K562 (cell line): ENCODE data around the gene SART3. TPM values are rescaled to one million over a fixed set of nuclear protein-coding genes. Genes with fewer than 3 reads are reported as not detected.

Experiments used
- ATAC-seq: fragments of 200-7000 bp; cut with Tn5 transposase; 3 replicates; pipeline ENCODE4 v1.9.1; 2020; ENCODE audit warnings: moderate library complexity
- BruUV-seq: library from RNA; stranded (reverse); fragments of 400-500 nt; replicated peaks from 2 replicates; lab custom pipeline; 2021; lab: Mats Ljungman, UMichigan
- CTCF ChIA-PET: fragments of 300-600 bp; formaldehyde crosslinking; extraction: SDS; loops from one replicate; lab custom pipeline; 2021; ENCODE audit warnings: low intra/inter-chr PET ratio; lab: Yijun Ruan, JAX
- POLR2A ChIA-PET: fragments of 300-600, 350-650 bp; sonication (Branson Sonifier 250); formaldehyde crosslinking; extraction: SDS; loops from one replicate; lab custom pipeline; 2021; ENCODE audit warnings: antibody characterized with exemption, inconsistent platforms; lab: Yijun Ruan, JAX
- DNase-seq, 4 experiments: peaks; one replicate each; pipeline versions ENCODE4 v3.0.0 to v3.0.0-alpha.2; 2011 to 2018; ENCODE audit warnings: low spot score in 3 of 4, mixed read lengths in 3 of 4; ENCODE audit errors: extremely low read depth in 1 of 4
- FAIRE-seq: peaks from 2 replicates; lab custom pipeline; 2011; peaks lifted over from hg19 to GRCh38; lab: Jason Lieb, UNC
- H2AFZ ChIP-seq: 2 replicates; pipeline ENCODE4 v1.6.0; 2011; ENCODE audit warnings: low read depth, low read length, control low read depth, inconsistent platforms
- H3K27ac ChIP-seq: fragments of 200-600 bp; 3 replicates; pipeline ENCODE4 v1.8.0; 2011; ENCODE audit warnings: low read depth, mild to moderate bottlenecking, control low read depth, inconsistent platforms, low read length, moderate library complexity, mixed read lengths; ENCODE audit errors: extremely low read depth
- H3K27me3 ChIP-seq, 2 experiments: fragments of 300-600 bp in 1 of 2; 2 replicates in 1 of 2; 3 replicates in 1 of 2; pipeline versions ENCODE4 v1.6.0 to v1.8.0; 2011; ENCODE audit warnings: inconsistent platforms in 2 of 2, low read length in 2 of 2, mild to moderate bottlenecking in 1 of 2, mixed read lengths in 1 of 2, moderate library complexity in 1 of 2; ENCODE audit not compliant: control insufficient read depth in 2 of 2, insufficient read depth in 2 of 2
- H3K36me3 ChIP-seq: fragments of 300-600 bp; 3 replicates; pipeline ENCODE4 v1.8.0; 2011; ENCODE audit warnings: mild to moderate bottlenecking, low read length, inconsistent platforms; ENCODE audit not compliant: control insufficient read depth, insufficient read depth
- H3K4me1 ChIP-seq, 2 experiments: fragments of 200-600 bp in 1 of 2; replicated peaks in 1 of 2; 2 replicates in 1 of 2; 3 replicates in 1 of 2; pipeline versions ENCODE4 v1.5.1 to v1.8.0; 2011; ENCODE audit warnings: inconsistent platforms in 2 of 2, low read length in 2 of 2, mild to moderate bottlenecking in 1 of 2, mixed read lengths in 1 of 2, moderate library complexity in 1 of 2; ENCODE audit not compliant: control insufficient read depth in 2 of 2, insufficient read depth in 2 of 2
- H3K4me2 ChIP-seq: 2 replicates; pipeline ENCODE4 v1.6.1; 2011; ENCODE audit warnings: low read length, control low read depth, inconsistent platforms, mixed read lengths; ENCODE audit not compliant: insufficient read depth
- H3K4me3 ChIP-seq: fragments of 200-600 bp; sonication (generic), shearing (Covaris generic); 2 replicates; pipeline ENCODE4 v1.5.1; 2016; ENCODE audit warnings: control low read depth, inconsistent platforms
- H3K79me2 ChIP-seq: fragments of 200-600 bp; 3 replicates; pipeline ENCODE4 v1.8.0; 2011; ENCODE audit warnings: low read length, inconsistent platforms; ENCODE audit not compliant: control insufficient read depth, insufficient read depth
- H3K9ac ChIP-seq, 2 experiments: 2 replicates each; pipeline versions ENCODE4 v1.6.0 to v1.6.1; 2011; ENCODE audit warnings: low read depth in 2 of 2, low read length in 2 of 2, control low read depth in 1 of 2, inconsistent platforms in 1 of 2, mild to moderate bottlenecking in 1 of 2, mixed read lengths in 1 of 2; ENCODE audit not compliant: insufficient read depth in 1 of 2
- H3K9me1 ChIP-seq: one replicate; pipeline ENCODE4 v1.6.0; 2011; ENCODE audit warnings: inconsistent platforms, mild to moderate bottlenecking, low read length, moderate library complexity; ENCODE audit not compliant: control insufficient read depth, insufficient read depth
- H3K9me3 ChIP-seq: replicated peaks from 2 replicates; pipeline ENCODE4 v1.5.1; 2011; ENCODE audit warnings: low read depth, low read length, inconsistent platforms; ENCODE audit not compliant: control insufficient read depth, insufficient read depth
- H4K20me1 ChIP-seq: replicated peaks from 2 replicates; pipeline ENCODE4 v1.6.1; 2011; ENCODE audit warnings: low read length, inconsistent platforms, mixed read lengths; ENCODE audit not compliant: control insufficient read depth, insufficient read depth
- ADNP ChIP-seq: fragments of 200-800 bp; sonication (Bioruptor generic); IDR thresholded peaks from 2 replicates; pipeline ENCODE4 v1.6.1; 2016; ENCODE audit warnings: missing genetic modification characterization, missing compliant biosample characterization
- ATF2 ChIP-seq: sonication (generic); formaldehyde crosslinking; IDR thresholded peaks from 2 replicates; pipeline ENCODE4 v1.8.1; 2022; ENCODE audit warnings: missing genetic modification reagents
- BRF1 ChIP-seq: IDR thresholded peaks from 3 replicates; pipeline ENCODE4 v1.6.1; 2011; ENCODE audit warnings: borderline replicate concordance, mild to moderate bottlenecking; ENCODE audit not compliant: insufficient read length; ENCODE audit errors: extremely low read depth
- C11orf30 ChIP-seq: fragments of 450-650 bp; IDR thresholded peaks from 2 replicates; pipeline ENCODE4 v1.6.1; 2016; ENCODE audit warnings: low read depth, mild to moderate bottlenecking
- CREB1 ChIP-seq, 2 experiments: sonication (generic) in 1 of 2; formaldehyde crosslinking in 1 of 2; IDR thresholded peaks; 2 replicates each; pipeline versions ENCODE4 v1.6.1 to v1.8.0; 2012 to 2022; ENCODE audit warnings: inconsistent platforms in 1 of 2, mild to moderate bottlenecking in 1 of 2, missing genetic modification reagents in 1 of 2, moderate library complexity in 1 of 2
- ILK ChIP-seq: fragments of 450-650 bp; IDR thresholded peaks from 2 replicates; pipeline ENCODE4 v1.6.1; 2016; ENCODE audit warnings: missing genetic modification characterization, low read depth, mild to moderate bottlenecking, missing compliant biosample characterization, moderate library complexity, borderline replicate concordance
- KDM1A ChIP-seq, 2 experiments: fragments of 450-650 bp; IDR thresholded peaks; 2 replicates each; pipeline ENCODE4 v1.6.1; 2016; ENCODE audit warnings: mild to moderate bottlenecking in 2 of 2
- MAFF ChIP-seq: IDR thresholded peaks from 2 replicates; pipeline ENCODE4 v1.6.1; 2012; ENCODE audit warnings: low read length, improper control_type of control experiment
- RBM25 ChIP-seq: fragments of 200-400 bp; formaldehyde crosslinking; IDR thresholded peaks from 2 replicates; pipeline ENCODE4 v1.6.1; 2018; ENCODE audit warnings: low read length, low read depth, moderate library complexity; ENCODE audit not compliant: severe bottlenecking
- ZBTB1 ChIP-seq: sonication (generic); formaldehyde crosslinking; IDR thresholded peaks from 2 replicates; pipeline ENCODE4 v1.8.1; 2023; ENCODE audit warnings: missing genetic modification reagents, low read depth, mild to moderate bottlenecking, borderline replicate concordance
- ZNF316 ChIP-seq: fragments of 450-650 bp; IDR thresholded peaks from 2 replicates; pipeline ENCODE4 v1.6.1; 2016
- WGBS: fragments of 100-300 bp; shearing (Covaris generic); methylation state at CpG from one replicate; pipeline ENCODE4 v1.1.6; 2016; ENCODE audit warnings: low coverage, mixed read lengths; ENCODE audit not compliant: insufficient coverage; ENCODE audit errors: missing lambda C conversion rate; 5-methylcytosine and 5-hydroxymethylcytosine counted together
- in situ Hi-C: fragments of 300-500 bp; cut with MboI; formaldehyde crosslinking; loops from 4 replicates; pipeline ENCODE4 v1.15.0; 2018; ENCODE audit warnings: inconsistent platforms, mixed read lengths
- intact Hi-C: fragments of 100-400 bp; cut with micrococcal nuclease; formaldehyde crosslinking; loops from 2 replicates; pipeline ENCODE4 v1.14.2; 2022
- polyA plus RNA-seq, 8 experiments: library from polyadenylated mRNA; depleted of rRNA in 4 of 8; stranded (reverse) in 5 of 8; unstranded in 3 of 8; fragments of >200 nt; fragmentation: Nextera tagmentation in 2 of 8; fragmentation: Illumina TruSeq in 1 of 8; extraction: Ambion mirVana in 2 of 8; extraction: Trizol in 1 of 8; gene quantifications; 2 replicates each; pipeline versions ENCODE4 v1.2.1 to v1.2.3, GENCODE V29; 2011 to 2014; ENCODE audit warnings: inconsistent platforms in 1 of 8, missing spikeins in 1 of 8
- total RNA-seq, 7 experiments: library from RNA; depleted of rRNA in 6 of 7; stranded (reverse); fragments of >200 nt in 6 of 7; fragmentation: Illumina TruSeq in 2 of 7; extraction: Trizol in 2 of 7; gene quantifications; 2 replicates each; pipeline versions ENCODE4 v1.2.1 to v1.2.3, GENCODE V29; 2011 to 2021; ENCODE audit warnings: low replicate concordance in 1 of 7

Gene SART3
- total and polyA plus RNA-seq, 9 of the 15 experiments (the other 6 are each of a cell fraction or from before 2014, with no cell fraction given) = 8.9 to 167 (median 56.7) TPM

- TF ChIP-seq ZBTB1 (CRISPR knock-in tag) = no peak
- no peak for TF ChIP-seq BRF1
- TF ChIP-seq ZNF316 = peak; percentile 92
- TF ChIP-seq C11orf30 = peak; percentile 87
- peak; percentile 90 for TF ChIP-seq MAFF
- no peak for TF ChIP-seq ILK (tag)
- no peak for TF ChIP-seq CREB1 (IDR thresholded peaks at IDR 0.05)
- no peak for TF ChIP-seq CREB1 (CRISPR knock-in tag; IDR thresholded peaks at IDR 0.05)
These were observed 12.3 kb upstream of the SART3 start (continued) for GRCh38 chr12:108573317-108573716.

GRCh38 chr12:108572166-108572790, 11.3 kb upstream of the SART3 start:
- Histone ChIP-seq H4K20me1 (no peaks in the 10 kb centered on the region), H3K27ac (no peak overlapping the region), H3K4me1 (no peaks in the 10 kb centered on the region), H3K79me2 (no peaks in the 10 kb centered on the region), H3K9ac (no peak overlapping the region), H3K4me3 (no peak overlapping the region), H2AFZ (no peak overlapping the region), H3K4me2 (no peak overlapping the region), H3K9me1 (no peaks in the 10 kb centered on the region)
- DNase-seq (no peak), FAIRE-seq (no peak)
- POLR2A ChIA-PET = interaction anchor here (1.2 kb wide), 1 partner anchor 119 kb away, joined by 3 read pairs; no protein-coding TSS in a partner anchor
- WGBS = 10% methylated on average over 8 of the region's 8 CpGs
- TF ChIP-seq RBM25 (peak; percentile 33), ATF2 (CRISPR knock-in tag) (no peak), KDM1A (IDR thresholded peaks at IDR 0.05) (peak in 1 of 2 experiments; percentile 48; a peak in 1 of 4 replicates), ADNP (tag) (peak; percentile 63)
- TF ChIP-seq, all 486 proteins: peak for 3
- intact Hi-C loops (no loop called here), in situ Hi-C loops (no loop called here)
- Histone ChIP-seq H3K36me3 (peaks cover 17% of the 10 kb centered on the region), H3K27me3 (no peaks in the 10 kb centered on the region), H3K9me3 (no peaks in the 10 kb centered on the region)
- no peak for ATAC-seq
- no TSS peak for BruUV-seq
- CTCF ChIA-PET = no interaction called here
